ENCODE data around the gene NMT1. TPM values are rescaled to one million over a fixed set of nuclear protein-coding genes. Genes with fewer than 3 reads are reported as not detected.

Gene NMT1
- total RNA-seq, 1 donor from 2014 or later: 101 TPM

- no peaks in the 10 kb centered on the region for H3K27me3 ChIP-seq
- no peak for TF ChIP-seq EZH2phosphoT487 (IDR thresholded peaks at IDR 0.05)
- no peak for TF ChIP-seq EZH2 (IDR thresholded peaks at IDR 0.05)
- no peak for TF ChIP-seq CTCF (IDR thresholded peaks at IDR 0.05)
- H3K9me3 ChIP-seq (ENCODE audit: low read depth): no peaks in the 10 kb centered on the region
- no peak overlapping the region for H3K4me3 ChIP-seq
- Mint-ChIP-seq H3K4me1 (peaks cover 6% of the 10 kb centered on the region), H3K27me3 (ENCODE audit: insufficient read depth, low read depth) (peaks cover 3% of the 10 kb centered on the region), H3K4me3 (no peak overlapping the region), H3K9me3 (no peaks in the 10 kb centered on the region), H3K36me3 (peaks cover 33% of the 10 kb centered on the region), H3K27ac (no peak overlapping the region)
- H3K79me2 ChIP-seq (ENCODE audit: low read depth): no peaks in the 10 kb centered on the region
- H2AFZ ChIP-seq (replicated peaks): no peak overlapping the region
- peaks cover 6% of the 10 kb centered on the region for H4K20me1 ChIP-seq (ENCODE audit: low read depth)
- no peak overlapping the region for H3K27ac ChIP-seq
- peaks cover 8% of the 10 kb centered on the region for H3F3A ChIP-seq (ENCODE audit: low read depth)
- H3K36me3 ChIP-seq: no peaks in the 10 kb centered on the region
- DNase-seq (ENCODE audit: low spot score): no peak
- H3K4me2 ChIP-seq: no peak overlapping the region
- H3K9ac ChIP-seq: no peak overlapping the region
- no peaks in the 10 kb centered on the region for H3K4me1 ChIP-seq
Observed at GRCh38 chr17:45106582-45106981, 45.5 kb downstream of the NMT1 start.

- no peak overlapping the region for H2AFZ ChIP-seq (replicated peaks)
- no peak overlapping the region for H3K4me3 ChIP-seq
- Mint-ChIP-seq H3K27ac (no peak overlapping the region), H3K27me3 (ENCODE audit: insufficient read depth, low read depth) (peaks cover 3% of the 10 kb centered on the region), H3K4me3 (no peak overlapping the region), H3K9me3 (no peaks in the 10 kb centered on the region), H3K4me1 (peaks cover 15% of the 10 kb centered on the region), H3K36me3 (peaks cover 24% of the 10 kb centered on the region)
- peaks cover 8% of the 10 kb centered on the region for H3F3A ChIP-seq (ENCODE audit: low read depth)
- no peaks in the 10 kb centered on the region for H3K36me3 ChIP-seq
- DNase-seq (ENCODE audit: low spot score): no peak
- no peak overlapping the region for H3K4me2 ChIP-seq
- H3K9ac ChIP-seq: no peak overlapping the region
- no peaks in the 10 kb centered on the region for H3K9me3 ChIP-seq (ENCODE audit: low read depth)
- no peaks in the 10 kb centered on the region for H3K27me3 ChIP-seq
- TF ChIP-seq CTCF (IDR thresholded peaks at IDR 0.05) (no peak), EZH2 (IDR thresholded peaks at IDR 0.05) (no peak), EZH2phosphoT487 (IDR thresholded peaks at IDR 0.05) (no peak)
- no peaks in the 10 kb centered on the region for H3K4me1 ChIP-seq
- no peak overlapping the region for H3K27ac ChIP-seq
- H3K79me2 ChIP-seq (ENCODE audit: low read depth): no peaks in the 10 kb centered on the region
- peaks cover 6% of the 10 kb centered on the region for H4K20me1 ChIP-seq (ENCODE audit: low read depth)
Observed at GRCh38 chr17:45107293-45108010, 46.3 kb downstream of the NMT1 start.

- Histone ChIP-seq H3F3A (ENCODE audit: low read depth) (peaks cover 8% of the 10 kb centered on the region), H3K9ac (no peak overlapping the region), H3K4me3 (no peak overlapping the region), H3K4me2 (no peak overlapping the region), H4K20me1 (ENCODE audit: low read depth) (peaks cover 6% of the 10 kb centered on the region), H3K36me3 (no peaks in the 10 kb centered on the region), H3K79me2 (ENCODE audit: low read depth) (no peaks in the 10 kb centered on the region), H3K27me3 (no peaks in the 10 kb centered on the region), H3K9me3 (ENCODE audit: low read depth) (no peaks in the 10 kb centered on the region), H2AFZ (replicated peaks) (no peak overlapping the region), H3K27ac (peak overlapping the region; percentile 37), H3K4me1 (no peaks in the 10 kb centered on the region)
- no peak for DNase-seq (ENCODE audit: low spot score)
- Mint-ChIP-seq H3K9me3 (no peaks in the 10 kb centered on the region), H3K36me3 (peaks cover 20% of the 10 kb centered on the region), H3K4me1 (peaks cover 16% of the 10 kb centered on the region), H3K27ac (no peak overlapping the region), H3K4me3 (no peak overlapping the region), H3K27me3 (ENCODE audit: insufficient read depth, low read depth) (peaks cover 3% of the 10 kb centered on the region)
- TF ChIP-seq EZH2phosphoT487 (IDR thresholded peaks at IDR 0.05) (no peak), CTCF (IDR thresholded peaks at IDR 0.05) (no peak), EZH2 (IDR thresholded peaks at IDR 0.05) (no peak)
Observed at GRCh38 chr17:45108051-45108450, 46.9 kb downstream of the NMT1 start.

Data from neural progenitor cell (in vitro differentiated cells).